Thyroid gland (tissue), 4 donors: ENCODE measurements around the gene PCDH8. TPM values are rescaled to one million over a fixed set of nuclear protein-coding genes. Genes with fewer than 3 reads are reported as not detected.

Source experiments
- DNase-seq, 2 donors: peaks; one replicate each; pipeline ENCODE4 v3.0.0-alpha.2; 2019
- H3K27ac ChIP-seq, 3 donors: fragments of 200-600 bp; sonication (generic); 1 replicate in 2 of 3; 2 replicates in 1 of 3; pipeline ENCODE4 v1.5.1; 2016 to 2019; ENCODE audit warnings: mild to moderate bottlenecking in 1 of 3, moderate library complexity in 1 of 3
- H3K27me3 ChIP-seq: fragments of 200-600 bp; sonication (generic); one replicate; pipeline ENCODE4 v1.5.1; 2019
- H3K36me3 ChIP-seq, 2 donors: fragments of 200-600 bp; sonication (generic); one replicate each; pipeline ENCODE4 v1.5.1; 2016 to 2019
- H3K4me1 ChIP-seq, 2 donors: fragments of 200-600 bp; sonication (generic); one replicate each; pipeline ENCODE4 v1.5.1; 2017 to 2019
- H3K4me3 ChIP-seq, 3 donors: fragments of 200-600 bp; sonication (generic); replicated peaks in 1 of 3; 1 replicate in 2 of 3; 2 replicates in 1 of 3; pipeline ENCODE4 v1.5.1; 2016; ENCODE audit warnings: mild to moderate bottlenecking in 1 of 3
- H3K9me3 ChIP-seq: fragments of 200-600 bp; sonication (generic); one replicate; pipeline ENCODE4 v1.5.1; 2017
- CTCF ChIP-seq, 6 experiments: fragments of 200-600 bp in 3 of 6; fragments of 450-650 bp in 3 of 6; sonication (generic) in 3 of 6; IDR thresholded peaks; one replicate each; pipeline ENCODE4 v1.5.1; 2016 to 2019; ENCODE audit warnings: antibody characterized with exemption in 6 of 6, mild to moderate bottlenecking in 2 of 6, inconsistent platforms in 1 of 6, moderate library complexity in 1 of 6
- POLR2A ChIP-seq, 2 donors: fragments of 450-650 bp; IDR thresholded peaks; one replicate each; pipeline ENCODE4 v1.6.1; 2017; ENCODE audit warnings: antibody characterized with exemption in 2 of 2, mild to moderate bottlenecking in 2 of 2, moderate library complexity in 1 of 2
- WGBS, 2 donors: methylation state at CpG; one replicate each; pipeline ENCODE4 v1.1.5; 2017; 5-methylcytosine and 5-hydroxymethylcytosine counted together
- intact Hi-C: fragments of 100-400 bp; cut with DNase I; formaldehyde crosslinking; loops from one replicate; pipeline ENCODE4 v1.15.1; 2023
- total RNA-seq, 4 donors: library from RNA; depleted of rRNA; stranded (reverse); fragments of >200 nt; gene quantifications; one replicate each; pipeline ENCODE4 v1.2.3, GENCODE V29; 2016

The PCDH8 gene
- total RNA-seq, 4 donors from 2014 or later: 2.1 TPM; not detected in 2

GRCh38 chr13:52879950-52880741 is 31.7 kb upstream of the PCDH8 start:
- H3K27ac ChIP-seq: peak overlapping the region in 1 of 3 donors; percentile 42
- H3K4me1 ChIP-seq: peaks cover 23 to 25% of the 10 kb centered on the region in 2 donors
- H3K9me3 ChIP-seq: no peaks in the 10 kb centered on the region
- no peaks in the 10 kb centered on the region for H3K27me3 ChIP-seq
- no peaks in the 10 kb centered on the region for H3K36me3 ChIP-seq
- DNase-seq: peak; percentile 27 to 42
- intact Hi-C loops: no loop called here
- TF ChIP-seq CTCF (IDR thresholded peaks at IDR 0.05) (no peak), POLR2A (IDR thresholded peaks at IDR 0.05) (no peak)
- H3K4me3 ChIP-seq: no peak overlapping the region
- WGBS, 2 donors: 14 to 21% methylated on average over 6 of the region's 6 CpGs

- intact Hi-C loops: no loop called here
- no peaks in the 10 kb centered on the region for H3K9me3 ChIP-seq
- WGBS, 2 donors: 55 to 68% methylated on average over 3 of the region's 3 CpGs
These were observed 30.4 kb upstream of the PCDH8 start for GRCh38 chr13:52878831-52879230.

GRCh38 chr13:52870143-52870542 is 21.7 kb upstream of the PCDH8 start:
- no peak overlapping the region for H3K27ac ChIP-seq
- TF ChIP-seq POLR2A (IDR thresholded peaks at IDR 0.05) (no peak), CTCF (IDR thresholded peaks at IDR 0.05) (no peak)
- H3K36me3 ChIP-seq: no peaks in the 10 kb centered on the region
- DNase-seq: no peak
- H3K9me3 ChIP-seq: no peaks in the 10 kb centered on the region
- H3K27me3 ChIP-seq: no peaks in the 10 kb centered on the region
- 80 to 86% methylated on average over 3 of the region's 3 CpGs for WGBS, 2 donors
- H3K4me1 ChIP-seq: no peaks in the 10 kb centered on the region
- intact Hi-C loops: no loop called here
- no peak overlapping the region for H3K4me3 ChIP-seq

More at GRCh38 chr13:52878831-52879230, 30.4 kb upstream of the PCDH8 start:
- Histone ChIP-seq H3K36me3 (no peaks in the 10 kb centered on the region), H3K27me3 (no peaks in the 10 kb centered on the region), H3K27ac (no peak overlapping the region), H3K4me1 (peaks cover 11 to 16% of the 10 kb centered on the region in 2 donors), H3K4me3 (no peak overlapping the region)
- TF ChIP-seq POLR2A (IDR thresholded peaks at IDR 0.05) (no peak), CTCF (IDR thresholded peaks at IDR 0.05) (no peak)
- DNase-seq: no peak

- intact Hi-C loops: no loop called here
- H3K27me3 ChIP-seq: no peaks in the 10 kb centered on the region
- no peak overlapping the region for H3K4me3 ChIP-seq
- H3K4me1 ChIP-seq: no peaks in the 10 kb centered on the region
- H3K27ac ChIP-seq: no peak overlapping the region
- no peaks in the 10 kb centered on the region for H3K9me3 ChIP-seq
- TF ChIP-seq CTCF (IDR thresholded peaks at IDR 0.05) (no peak), POLR2A (IDR thresholded peaks at IDR 0.05) (no peak)
- H3K36me3 ChIP-seq: no peaks in the 10 kb centered on the region
- WGBS, 2 donors: 51 to 57% methylated on average over 4 of the region's 4 CpGs
- DNase-seq: no peak
These were observed 21.2 kb upstream of the PCDH8 start for GRCh38 chr13:52869621-52870020.

- Histone ChIP-seq H3K27me3 (no peaks in the 10 kb centered on the region), H3K27ac (no peak overlapping the region), H3K4me3 (no peak overlapping the region), H3K36me3 (no peaks in the 10 kb centered on the region), H3K9me3 (no peaks in the 10 kb centered on the region), H3K4me1 (no peaks in the 10 kb centered on the region)
- intact Hi-C loops: no loop called here
- TF ChIP-seq POLR2A (IDR thresholded peaks at IDR 0.05) (no peak), CTCF (IDR thresholded peaks at IDR 0.05) (no peak)
- DNase-seq: no peak
- 88 to 93% methylated on average over 4 of the region's 4 CpGs for WGBS, 2 donors
These were observed 20.6 kb upstream of the PCDH8 start for GRCh38 chr13:52869050-52869449.
